ENCODE measurements around the gene IRS2. TPM values are rescaled to one million over a fixed set of nuclear protein-coding genes. Genes with fewer than 3 reads are reported as not detected.
A peak's percentile ranks its signal among the peaks of the same experiment; 100 is the strongest.

Gene IRS2
- total and polyA plus RNA-seq, 2 donors (not counting 1 experiment from before 2014, with no cell fraction given): 2.3 TPM

DNA sequence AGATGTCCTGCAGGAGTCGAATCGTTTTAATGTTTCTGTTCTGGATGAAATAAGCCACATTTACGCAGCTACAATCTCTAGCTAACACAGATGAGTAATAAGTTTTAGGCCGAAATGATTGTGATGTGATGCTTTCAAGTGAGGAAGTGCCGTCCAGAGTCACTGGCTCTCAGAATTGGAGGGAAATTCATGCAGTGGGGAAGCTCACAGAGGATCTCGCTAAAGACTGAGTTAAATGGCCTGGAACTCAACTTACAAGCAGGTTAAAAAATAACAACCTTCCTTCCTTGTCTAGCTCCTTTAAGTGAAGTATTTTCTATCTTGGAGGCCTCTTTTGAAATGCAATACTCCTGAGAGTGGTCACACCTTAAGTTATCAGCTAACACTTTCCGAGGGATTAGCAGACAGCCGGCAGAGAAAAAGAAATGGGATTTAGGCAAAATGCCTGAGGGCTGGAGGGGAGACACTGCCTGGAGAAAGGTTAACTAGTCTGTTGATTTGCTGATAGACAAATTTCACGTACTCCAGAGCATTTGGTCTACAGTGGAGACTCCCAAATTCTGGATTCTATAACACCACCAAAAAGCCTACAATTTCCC is 74.2 kb downstream of the IRS2 start:
- TF ChIP-seq, protein P1, sequence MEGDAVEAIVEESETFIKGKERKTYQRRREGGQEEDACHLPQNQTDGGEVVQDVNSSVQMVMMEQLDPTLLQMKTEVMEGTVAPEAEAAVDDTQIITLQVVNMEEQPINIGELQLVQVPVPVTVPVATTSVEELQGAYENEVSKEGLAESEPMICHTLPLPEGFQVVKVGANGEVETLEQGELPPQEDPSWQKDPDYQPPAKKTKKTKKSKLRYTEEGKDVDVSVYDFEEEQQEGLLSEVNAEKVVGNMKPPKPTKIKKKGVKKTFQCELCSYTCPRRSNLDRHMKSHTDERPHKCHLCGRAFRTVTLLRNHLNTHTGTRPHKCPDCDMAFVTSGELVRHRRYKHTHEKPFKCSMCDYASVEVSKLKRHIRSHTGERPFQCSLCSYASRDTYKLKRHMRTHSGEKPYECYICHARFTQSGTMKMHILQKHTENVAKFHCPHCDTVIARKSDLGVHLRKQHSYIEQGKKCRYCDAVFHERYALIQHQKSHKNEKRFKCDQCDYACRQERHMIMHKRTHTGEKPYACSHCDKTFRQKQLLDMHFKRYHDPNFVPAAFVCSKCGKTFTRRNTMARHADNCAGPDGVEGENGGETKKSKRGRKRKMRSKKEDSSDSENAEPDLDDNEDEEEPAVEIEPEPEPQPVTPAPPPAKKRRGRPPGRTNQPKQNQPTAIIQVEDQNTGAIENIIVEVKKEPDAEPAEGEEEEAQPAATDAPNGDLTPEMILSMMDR (conservative IDR thresholded peaks at IDR 0.05 in 1 of 2, IDR thresholded peaks at IDR 0.05 in 1 of 2; ENCODE audit: low read depth in 1 of 2, low read length in 2 of 2): no peak
- TF ChIP-seq EZH2 (IDR thresholded peaks at IDR 0.05; ENCODE audit: low read length, missing control alignments): no peak
- no peak for DNase-seq (ENCODE audit: low read depth in 2 of 2)
- no peaks in the 10 kb centered on the region for H4K20me1 ChIP-seq (ENCODE audit: control insufficient read depth, extremely low read depth, insufficient read depth, low read length)
- H3K36me3 ChIP-seq (ENCODE audit: control insufficient read depth, insufficient read depth, low read length): no peaks in the 10 kb centered on the region
- no peaks in the 10 kb centered on the region for H3K79me2 ChIP-seq (ENCODE audit: control insufficient read depth, insufficient read depth, low read length)
- H3K4me3 ChIP-seq (replicated peaks in 1 of 4; ENCODE audit: control extremely low read depth in 1 of 4, insufficient read depth in 1 of 4, low read depth in 3 of 4, low read length in 4 of 4): no peak overlapping the region
- no peak overlapping the region for H3K9ac ChIP-seq (ENCODE audit: insufficient read depth, low read length)
- no peak overlapping the region for H3K27ac ChIP-seq (ENCODE audit: insufficient read depth, low read length)
- no peak overlapping the region for H2AFZ ChIP-seq (ENCODE audit: low read length)
- no peak overlapping the region for H3K4me2 ChIP-seq (ENCODE audit: extremely low read depth, insufficient read depth, low read length)
- no peaks in the 10 kb centered on the region for H3K4me1 ChIP-seq (ENCODE audit: control insufficient read depth, extremely low read depth, insufficient read depth, low read length)
- no peaks in the 10 kb centered on the region for H3K27me3 ChIP-seq (ENCODE audit: control insufficient read depth, insufficient read depth, low read length)
- H3K9me3 ChIP-seq (ENCODE audit: control insufficient read depth, insufficient read depth, low read depth, low read length): no peaks in the 10 kb centered on the region

DNA sequence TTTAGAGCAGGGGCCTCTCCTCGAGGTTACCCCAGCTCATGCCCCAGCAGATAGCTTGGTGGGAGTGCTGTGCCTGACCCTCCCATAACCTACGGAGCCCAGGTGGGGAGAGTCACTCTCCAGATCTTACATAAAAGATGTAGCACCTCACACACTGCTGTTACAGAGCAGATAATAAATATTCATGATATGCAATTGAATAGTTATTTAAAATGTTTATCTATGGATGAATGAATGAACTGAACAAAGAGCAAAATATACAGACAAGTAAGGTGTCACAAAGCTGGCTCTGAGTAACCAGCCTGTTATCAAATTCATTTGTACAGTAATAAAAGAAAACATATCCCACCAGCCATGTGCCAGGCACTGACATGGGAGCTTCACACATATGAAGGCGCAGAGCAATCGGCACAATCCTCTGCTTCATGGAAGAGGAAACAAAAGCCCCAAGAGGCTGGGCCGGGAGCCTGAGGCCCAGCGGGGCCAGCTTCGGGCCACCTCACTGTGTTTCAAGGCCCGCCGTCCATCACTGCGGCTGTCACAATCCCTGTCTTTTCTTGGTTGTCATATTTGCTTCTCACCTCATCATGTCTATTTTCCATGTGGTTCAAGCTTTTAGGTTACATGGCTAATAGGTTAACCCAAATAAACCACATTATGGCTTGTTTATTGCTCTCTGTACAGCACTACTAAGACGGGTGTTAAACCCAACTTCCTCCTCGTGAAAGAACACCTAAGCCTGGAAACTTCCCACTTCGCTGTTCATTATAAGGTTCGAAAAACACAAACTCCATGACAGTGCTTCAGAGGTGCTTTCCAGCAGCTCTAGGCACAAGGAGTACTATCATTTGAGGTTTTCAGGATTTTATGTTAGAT is 78.4 kb downstream of the IRS2 start:
- Histone ChIP-seq H3K27me3 (ENCODE audit: control insufficient read depth, insufficient read depth, low read length) (no peaks in the 10 kb centered on the region), H4K20me1 (ENCODE audit: control insufficient read depth, extremely low read depth, insufficient read depth, low read length) (no peaks in the 10 kb centered on the region), H3K4me1 (ENCODE audit: control insufficient read depth, extremely low read depth, insufficient read depth, low read length) (no peaks in the 10 kb centered on the region), H3K9ac (ENCODE audit: insufficient read depth, low read length) (no peak overlapping the region), H3K4me2 (ENCODE audit: extremely low read depth, insufficient read depth, low read length) (no peak overlapping the region), H3K27ac (ENCODE audit: insufficient read depth, low read length) (no peak overlapping the region), H3K79me2 (ENCODE audit: control insufficient read depth, insufficient read depth, low read length) (no peaks in the 10 kb centered on the region), H2AFZ (ENCODE audit: low read length) (no peak overlapping the region), H3K36me3 (ENCODE audit: control insufficient read depth, insufficient read depth, low read length) (no peaks in the 10 kb centered on the region), H3K4me3 (replicated peaks in 1 of 4; ENCODE audit: control extremely low read depth in 1 of 4, insufficient read depth in 1 of 4, low read depth in 3 of 4, low read length in 4 of 4) (no peak overlapping the region), H3K9me3 (ENCODE audit: control insufficient read depth, insufficient read depth, low read depth, low read length) (no peaks in the 10 kb centered on the region)
- DNase-seq (ENCODE audit: low read depth in 2 of 2): no peak
- TF ChIP-seq, protein P1 (conservative IDR thresholded peaks at IDR 0.05 in 1 of 2, IDR thresholded peaks at IDR 0.05 in 1 of 2; ENCODE audit: low read depth in 1 of 2, low read length in 2 of 2): no peak
- TF ChIP-seq EZH2 (IDR thresholded peaks at IDR 0.05; ENCODE audit: low read length, missing control alignments): no peak

- Histone ChIP-seq H3K79me2 (ENCODE audit: control insufficient read depth, insufficient read depth, low read length) (no peaks in the 10 kb centered on the region), H3K4me1 (ENCODE audit: control insufficient read depth, extremely low read depth, insufficient read depth, low read length) (no peaks in the 10 kb centered on the region), H3K4me3 (replicated peaks in 1 of 4; ENCODE audit: control extremely low read depth in 1 of 4, insufficient read depth in 1 of 4, low read depth in 3 of 4, low read length in 4 of 4) (no peak overlapping the region), H4K20me1 (ENCODE audit: control insufficient read depth, extremely low read depth, insufficient read depth, low read length) (no peaks in the 10 kb centered on the region), H3K36me3 (ENCODE audit: control insufficient read depth, insufficient read depth, low read length) (no peaks in the 10 kb centered on the region), H3K9me3 (ENCODE audit: control insufficient read depth, insufficient read depth, low read depth, low read length) (no peaks in the 10 kb centered on the region), H3K27ac (ENCODE audit: insufficient read depth, low read length) (no peak overlapping the region), H3K4me2 (ENCODE audit: extremely low read depth, insufficient read depth, low read length) (no peak overlapping the region), H3K9ac (ENCODE audit: insufficient read depth, low read length) (no peak overlapping the region), H3K27me3 (ENCODE audit: control insufficient read depth, insufficient read depth, low read length) (no peaks in the 10 kb centered on the region), H2AFZ (ENCODE audit: low read length) (no peak overlapping the region)
- TF ChIP-seq, protein P1 (conservative IDR thresholded peaks at IDR 0.05 in 1 of 2, IDR thresholded peaks at IDR 0.05 in 1 of 2; ENCODE audit: low read depth in 1 of 2, low read length in 2 of 2): no peak
- no peak for TF ChIP-seq EZH2 (IDR thresholded peaks at IDR 0.05; ENCODE audit: low read length, missing control alignments)
- DNase-seq (ENCODE audit: low read depth in 2 of 2): peak in 1 of 2 donors; percentile 34
These were observed 79.2 kb downstream of the IRS2 start for GRCh38 chr13:109707044-109707741.

Data from fibroblast of lung (primary cell).